HG03196 (cell line): Measurements from ENCODE around the gene ADRA2B.
"Not testable (repeated sequence)": the region's sequence is repeated elsewhere in the genome, so short reads cannot be mapped to it uniquely, and the experiment has no call there.

Experiments used
- ATAC-seq: cut with Tn5 transposase; IDR thresholded peaks from one replicate; pipeline ENCODE4 v1.9.1; 2021; ENCODE audit not compliant: unreplicated experiment

Gene ADRA2B

DNA sequence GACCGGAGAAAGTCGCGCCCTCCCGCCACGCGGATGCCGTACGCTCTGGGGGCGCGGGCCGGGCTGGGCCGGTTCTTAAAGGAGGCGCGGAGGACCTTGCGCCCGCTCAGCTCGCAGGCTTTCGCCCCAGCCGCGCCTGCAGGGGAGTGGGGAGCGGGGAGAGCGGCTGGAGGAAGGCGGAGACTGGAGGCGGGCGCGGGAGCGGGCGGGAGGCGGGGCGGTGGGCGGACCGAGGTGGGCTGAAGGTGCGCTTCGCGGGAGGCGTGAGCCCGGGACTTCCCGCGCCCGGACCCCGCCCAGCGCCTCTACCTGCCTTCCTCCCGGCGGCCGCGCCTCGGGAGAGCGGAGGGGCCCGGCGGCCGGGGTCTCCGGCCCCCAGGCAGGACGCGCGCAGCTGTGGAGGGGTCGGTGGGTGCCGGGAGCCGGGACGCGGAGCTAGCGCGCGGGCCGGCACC is at the start of gene ADRA2B:
Gene ADRA2B, minus strand, starts transcription at position 148 of the 455 bp plus-strand sequence. CDS start 422 bp downstream, outside the sequence.
- ATAC-seq: peak; percentile 29

DNA sequence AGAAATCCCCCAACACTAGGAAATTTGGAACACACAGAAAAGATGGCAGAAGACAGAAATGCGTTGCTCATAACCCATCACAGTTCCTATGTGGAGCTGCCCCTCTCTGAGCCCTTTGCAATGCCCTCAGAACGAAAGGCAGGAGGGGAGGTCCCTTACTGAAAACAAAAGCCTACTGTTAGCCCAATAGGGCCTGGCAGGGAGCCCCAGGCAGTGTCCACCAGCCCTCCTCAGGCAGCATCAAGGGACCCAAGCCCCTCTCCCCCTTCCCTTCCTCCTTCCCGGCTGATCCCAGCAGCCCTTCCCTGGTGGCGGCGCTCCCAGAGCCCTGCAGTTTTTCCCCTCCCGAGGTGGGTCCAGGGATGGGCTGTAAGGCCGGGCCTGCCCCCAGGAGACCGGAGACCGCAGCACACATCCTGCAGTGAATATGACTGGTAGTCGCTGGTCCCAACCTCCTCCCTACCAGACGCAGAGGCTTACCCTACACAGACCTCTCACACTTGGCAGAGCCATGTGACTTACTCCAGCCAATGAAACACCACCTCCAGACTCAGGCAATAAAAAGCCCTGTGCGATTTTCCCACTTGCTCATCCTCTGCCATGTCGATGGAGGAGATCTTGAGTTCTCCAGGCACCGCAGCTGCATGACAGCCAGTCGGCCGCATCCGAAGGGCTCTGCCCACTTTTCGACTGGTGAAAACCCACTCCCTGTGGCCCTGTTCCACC is 48.3 kb upstream of the ADRA2B start:
- peak; percentile 59 for ATAC-seq

DNA sequence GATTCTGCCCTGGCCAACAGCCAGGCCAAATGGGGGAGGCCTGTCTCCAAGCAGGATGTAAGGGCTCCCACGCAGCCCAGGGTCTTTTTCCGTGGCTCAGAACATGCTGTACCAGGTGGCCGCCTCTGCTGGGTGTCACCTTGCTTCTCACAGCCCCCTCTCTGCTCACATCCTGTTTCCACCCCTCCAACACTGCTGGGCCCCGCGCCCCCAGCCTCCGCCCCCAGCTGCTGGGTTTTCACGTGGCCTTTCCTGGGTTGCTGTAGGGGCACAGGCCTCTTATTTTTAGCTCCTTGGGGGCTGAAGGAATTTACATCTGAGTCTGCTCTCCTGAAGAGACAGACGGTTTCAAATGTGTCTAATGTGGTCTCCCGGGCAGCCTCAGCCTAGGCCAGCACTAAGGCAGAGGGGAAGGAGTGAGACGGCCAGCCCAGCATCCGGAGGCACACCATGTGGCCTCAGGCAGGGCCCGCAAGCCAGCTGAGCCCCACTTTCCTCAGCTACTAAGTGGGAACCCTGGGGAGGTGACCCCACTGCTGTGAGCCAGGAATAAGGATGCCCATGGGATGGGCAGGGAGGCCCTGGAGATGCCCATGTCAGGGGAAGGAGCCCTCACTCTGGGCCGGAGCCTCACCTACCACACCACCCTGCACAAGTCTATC is 47.5 kb upstream of the ADRA2B start:
- peak; percentile 51 for ATAC-seq

DNA sequence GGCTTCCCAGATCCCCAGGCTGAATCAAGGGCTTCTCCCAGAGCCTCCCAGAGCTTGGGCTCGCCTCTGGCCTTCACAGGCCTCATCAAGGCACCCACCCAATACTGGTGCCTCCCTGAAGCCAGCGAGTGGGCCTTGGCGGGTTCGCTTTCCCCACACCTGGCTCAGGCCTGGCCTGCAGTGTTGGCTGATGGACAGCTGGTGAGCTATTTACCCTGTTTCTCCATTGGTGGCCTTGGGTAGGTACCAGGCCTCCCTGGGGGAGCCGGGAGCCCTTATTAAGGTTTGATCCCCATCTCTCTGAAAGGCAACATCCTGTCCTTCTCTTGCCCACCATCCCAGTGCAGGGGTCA is 47.0 kb upstream of the ADRA2B start:
- ATAC-seq: no peak

DNA sequence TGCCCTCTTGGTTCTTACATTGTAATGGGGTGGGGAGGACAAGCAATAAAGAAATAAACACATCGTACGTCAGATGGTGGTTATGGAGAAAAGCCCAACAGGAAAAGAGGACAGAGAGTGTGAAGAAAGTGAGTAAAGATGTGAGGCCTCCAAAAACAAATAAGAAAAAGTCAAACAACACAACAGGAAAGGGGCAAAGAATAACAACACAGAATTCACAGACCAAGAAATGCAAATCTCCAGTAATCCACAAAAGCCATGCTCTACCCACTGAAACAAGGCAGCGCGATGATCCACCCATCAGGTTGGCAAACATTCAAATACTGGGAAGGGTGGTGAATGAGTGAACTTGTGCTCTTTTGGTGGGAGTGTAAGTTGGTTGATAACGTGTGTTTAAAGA is 45.5 kb upstream of the ADRA2B start:
- ATAC-seq: no peak

DNA sequence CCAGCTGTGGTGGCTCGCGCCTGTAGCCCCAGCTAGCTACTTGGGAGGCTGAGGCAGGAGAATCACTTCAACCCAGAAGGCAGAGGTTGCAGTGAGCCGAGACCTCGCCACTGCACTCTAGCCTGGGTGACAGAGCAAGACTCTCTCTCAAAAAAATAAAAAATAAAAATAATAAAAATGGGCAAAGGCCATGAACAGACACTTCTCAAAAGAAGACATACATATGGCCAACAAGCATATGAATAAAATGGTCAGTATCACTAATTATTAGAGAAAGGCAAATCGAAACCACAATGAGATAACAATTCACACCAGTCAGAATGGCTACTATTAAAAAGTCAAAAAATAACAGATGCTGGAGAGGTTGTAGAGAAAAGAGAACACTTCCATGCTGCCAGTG is 44.0 kb upstream of the ADRA2B start:
- not testable (repeated sequence) for ATAC-seq

DNA sequence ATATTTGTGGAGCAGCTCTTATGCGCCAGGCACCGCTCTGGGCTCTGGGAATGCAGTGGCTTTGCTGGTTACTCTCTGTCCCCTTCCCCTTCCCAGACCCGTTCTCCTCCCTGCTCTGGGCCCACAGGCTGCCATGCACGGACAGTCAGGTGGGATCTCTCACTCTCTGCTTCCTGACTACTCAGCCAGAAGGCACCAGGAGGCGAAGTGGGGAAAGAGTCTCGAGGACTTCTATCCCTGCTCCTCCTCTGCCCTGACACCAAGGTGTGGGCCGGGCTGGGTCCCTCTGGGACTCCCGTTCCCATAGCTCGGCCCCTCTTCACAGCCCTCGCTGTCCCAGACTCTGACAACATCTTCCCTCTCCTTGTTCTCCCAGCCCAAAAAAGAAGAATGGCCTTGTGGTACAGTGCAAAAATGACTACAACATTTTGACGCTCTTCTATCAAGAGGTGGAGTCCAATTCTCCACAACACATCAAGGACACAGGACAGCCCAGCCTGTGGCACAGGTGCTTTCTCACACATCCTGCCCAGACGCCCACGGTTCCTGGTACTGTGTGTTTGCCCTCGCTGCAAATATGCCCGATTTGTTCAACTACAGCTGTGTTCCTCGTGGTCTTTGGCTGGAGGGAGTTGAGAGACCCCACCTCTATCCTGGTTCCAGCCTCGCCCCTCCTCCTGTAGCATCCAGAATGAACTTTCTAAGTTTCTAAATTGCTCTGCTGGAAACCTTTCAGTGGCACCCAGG is 42.9 kb upstream of the ADRA2B start:
- no peak for ATAC-seq

DNA sequence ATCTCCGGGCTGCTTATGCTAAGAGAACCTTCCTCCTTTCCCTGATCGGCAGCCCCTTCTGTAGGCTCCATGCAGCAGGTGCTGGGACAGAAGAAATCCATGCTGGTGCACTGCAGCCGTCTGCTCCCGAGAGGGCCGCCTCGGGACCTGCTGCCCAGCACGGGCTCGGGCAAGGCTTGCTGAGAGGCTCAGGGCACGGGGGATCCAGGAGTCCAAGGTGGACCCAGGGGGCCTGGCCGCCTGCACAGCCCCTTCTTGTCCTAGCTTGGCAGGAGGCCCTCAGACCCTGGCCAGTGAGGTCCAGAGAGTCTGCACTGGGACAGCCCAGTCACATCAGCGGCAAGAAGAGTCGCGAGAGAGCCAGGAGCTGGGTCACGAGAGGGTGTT is 42.2 kb upstream of the ADRA2B start:
- no peak for ATAC-seq

DNA sequence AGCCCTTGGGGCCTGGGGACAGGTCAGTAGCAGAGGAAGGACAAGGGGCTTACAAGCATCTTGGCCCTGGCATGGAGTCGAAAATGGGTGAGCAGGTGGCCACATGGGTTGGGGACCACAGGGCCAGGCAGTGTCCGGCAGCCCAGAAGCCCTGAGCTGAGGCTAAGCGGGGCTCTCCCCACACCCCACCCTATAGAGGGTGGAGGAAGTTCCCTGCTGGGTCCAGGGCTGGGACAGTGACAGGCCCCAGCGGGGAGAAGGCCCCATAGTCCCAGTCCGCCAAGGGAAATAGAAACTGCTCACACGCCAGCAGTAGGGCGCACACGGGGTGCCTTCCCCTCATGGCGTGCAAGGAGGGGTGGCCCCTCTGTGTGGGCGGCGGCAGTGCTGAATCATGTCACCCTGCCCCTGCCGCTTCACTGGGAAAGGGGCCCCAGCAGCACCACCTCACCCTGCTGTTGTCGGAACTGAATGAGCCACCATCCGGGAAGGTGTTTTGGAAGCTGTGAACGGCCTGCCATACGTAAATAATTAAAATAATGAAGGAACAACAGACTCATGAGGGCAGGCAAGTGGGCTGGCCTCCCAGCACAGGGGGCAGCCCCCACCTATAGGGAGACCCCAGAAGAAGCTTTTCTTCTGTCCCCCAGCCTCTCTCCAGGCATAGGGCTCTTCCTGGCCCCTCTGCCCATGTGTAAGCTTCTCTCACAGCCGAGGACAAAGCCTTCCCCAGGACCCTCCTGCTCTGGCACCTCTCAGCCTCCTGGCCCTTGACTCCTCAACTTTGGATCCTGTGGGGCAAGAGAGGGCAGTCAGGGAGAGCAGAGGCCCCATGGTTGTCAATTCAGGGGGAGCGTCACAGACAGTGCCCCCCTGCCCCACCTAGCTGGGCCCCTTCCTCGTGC is 41.5 kb upstream of the ADRA2B start:
- peak; percentile 58 for ATAC-seq

DNA sequence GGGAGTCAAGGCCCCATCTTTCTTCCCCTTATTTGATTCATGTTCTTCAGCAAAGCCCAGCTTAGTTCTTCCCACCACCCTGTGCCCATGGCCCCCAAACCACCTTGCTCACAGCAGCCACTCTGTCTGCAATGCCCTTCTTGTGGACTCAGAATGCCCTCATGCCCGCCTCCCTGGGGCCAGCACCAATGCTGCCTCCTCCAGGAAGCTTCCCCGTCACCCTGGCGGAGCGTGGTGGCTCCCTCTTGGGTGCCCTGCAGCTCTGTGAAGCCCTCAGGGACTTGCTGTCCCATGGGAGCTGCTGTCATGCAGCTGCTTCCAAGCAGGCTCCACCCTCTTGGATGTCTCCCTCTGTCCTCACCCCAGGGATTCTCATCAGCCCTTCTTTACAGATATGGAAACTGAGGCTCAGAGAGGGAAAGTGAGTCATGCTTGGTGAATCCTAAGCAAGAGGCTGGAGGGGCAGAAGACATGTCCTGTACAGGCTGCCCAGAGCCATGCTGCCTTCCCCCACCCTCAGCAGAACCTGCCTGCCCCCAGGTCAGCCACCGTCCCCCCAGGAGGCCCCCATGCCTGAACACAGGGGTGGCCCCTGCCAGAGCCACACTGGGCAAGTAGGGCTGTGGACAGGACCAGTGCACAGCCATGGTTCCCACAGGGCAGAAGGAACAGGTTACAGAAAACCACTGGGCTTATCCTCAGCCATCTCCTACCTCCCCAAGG is 40.7 kb upstream of the ADRA2B start:
- peak; percentile 43 for ATAC-seq

DNA sequence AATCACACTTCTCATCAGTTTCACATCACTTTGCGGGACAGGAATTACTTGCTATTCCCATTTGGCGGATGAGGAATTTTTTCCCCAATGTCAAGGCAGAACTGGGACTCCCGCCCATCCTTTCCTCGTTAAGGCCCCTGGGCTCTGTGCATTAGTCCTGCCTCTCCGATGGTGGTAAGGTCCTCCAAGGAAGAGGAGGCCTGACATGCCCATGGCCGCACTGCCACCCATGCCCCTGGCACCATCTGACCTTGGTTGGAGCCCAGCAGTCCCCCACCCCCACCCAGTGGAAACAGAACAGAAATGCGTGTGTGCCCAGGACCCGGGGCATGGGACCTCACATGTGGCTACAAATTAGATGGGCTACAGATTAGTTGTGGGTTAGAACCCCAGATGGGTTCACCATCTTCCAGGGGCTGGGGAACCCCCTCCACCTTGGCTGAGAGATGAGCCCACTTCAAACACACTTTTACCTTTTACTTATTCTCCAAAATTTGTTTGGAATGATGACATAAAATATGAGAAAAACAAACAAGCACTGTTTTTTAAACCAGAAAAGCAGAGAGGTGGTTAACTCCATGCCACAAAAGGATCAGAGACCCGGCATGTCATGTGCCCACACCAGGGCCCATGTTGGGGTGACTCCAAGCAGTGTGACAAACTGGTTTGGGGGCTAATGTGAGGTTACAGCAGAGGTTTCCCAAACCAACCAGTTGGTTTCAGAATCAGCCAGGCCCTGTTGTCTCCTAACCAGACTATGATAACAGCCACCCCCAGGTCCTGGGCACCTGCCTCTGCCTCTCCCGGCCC is 39.8 kb upstream of the ADRA2B start:
- no peak for ATAC-seq

DNA sequence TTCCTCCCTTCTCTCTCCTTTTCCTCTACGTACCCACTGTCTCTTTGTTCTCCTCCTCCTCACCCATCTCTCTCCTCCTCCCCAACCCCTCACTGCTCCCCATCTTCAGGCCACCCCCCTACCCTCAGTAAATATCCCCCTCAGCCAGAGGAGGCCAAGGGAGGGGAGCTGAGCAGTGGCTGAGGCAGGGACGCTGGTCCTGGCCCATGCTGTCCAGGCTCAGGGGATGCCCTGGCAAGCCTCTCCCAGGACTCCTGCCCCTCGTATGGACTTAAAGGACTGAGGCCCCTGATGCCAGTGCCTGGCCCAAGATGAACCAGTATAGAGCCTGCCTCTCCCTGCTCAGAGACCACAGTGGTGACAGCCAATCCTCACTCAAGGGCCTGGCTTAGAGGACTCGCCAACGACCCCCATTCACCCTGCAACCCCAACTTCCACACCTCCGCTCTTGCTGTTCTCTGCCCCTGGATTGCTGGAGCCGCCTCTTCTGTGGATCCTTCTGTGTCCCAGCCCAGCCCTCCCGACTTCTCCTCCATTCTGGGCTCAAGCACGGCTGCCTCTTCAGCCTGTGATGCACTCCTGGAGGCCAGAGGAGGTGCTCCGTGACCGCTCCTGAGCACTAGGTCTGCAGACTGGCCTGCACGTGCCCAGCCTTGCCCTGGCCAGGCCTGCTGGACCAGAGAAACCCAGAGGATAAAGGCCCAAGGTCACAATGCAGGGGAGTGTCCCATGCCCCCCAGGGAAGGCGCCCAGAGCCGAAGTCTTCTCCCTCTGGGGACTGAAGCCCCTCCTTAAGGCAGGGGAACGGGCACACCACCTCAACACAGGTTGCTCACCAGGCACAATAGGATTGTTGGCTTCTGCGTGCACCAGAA is 38.4 kb upstream of the ADRA2B start:
- ATAC-seq: no peak

DNA sequence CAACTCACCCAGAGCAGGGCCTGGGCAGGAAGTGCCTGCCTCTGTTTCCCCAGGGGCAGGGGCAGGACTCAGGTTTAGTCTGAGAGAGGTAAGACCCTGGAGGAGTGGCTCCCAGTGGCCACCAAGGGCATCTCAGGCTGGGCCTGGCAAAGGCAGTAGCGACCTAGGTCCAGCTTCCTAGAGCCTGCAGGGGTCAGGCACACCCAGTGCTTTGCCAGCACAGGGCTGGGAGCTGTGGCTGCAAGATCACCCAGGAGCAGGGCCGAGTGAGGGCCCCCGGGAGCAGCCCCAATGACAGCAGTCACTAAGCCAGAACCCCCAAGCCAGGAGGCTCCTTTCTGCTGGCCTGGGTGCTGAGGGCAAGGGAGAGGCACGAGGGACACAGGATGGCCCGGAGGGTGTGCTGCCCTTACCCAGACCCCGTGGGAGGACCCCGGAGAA is 37.6 kb upstream of the ADRA2B start:
- ATAC-seq: no peak

DNA sequence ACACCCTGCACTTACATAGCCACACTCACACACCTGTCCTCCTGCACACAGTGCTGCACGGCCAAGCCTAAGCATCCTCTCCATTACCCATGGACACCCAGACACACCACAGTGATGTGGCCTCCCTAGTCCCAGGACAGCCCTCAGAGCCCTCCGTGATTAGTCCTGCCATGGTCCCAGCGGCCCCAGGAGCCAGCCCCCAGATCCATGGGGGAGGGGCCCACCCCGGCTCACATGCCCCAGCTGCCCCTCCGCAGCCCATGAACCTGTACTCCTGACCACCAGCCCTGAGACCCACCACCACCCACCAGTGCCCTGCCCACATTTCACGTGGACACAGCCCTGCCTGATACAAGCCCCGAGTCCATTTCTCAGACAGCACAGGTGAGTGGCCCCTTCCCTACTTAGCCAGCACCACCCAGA is 36.9 kb upstream of the ADRA2B start:
- no peak for ATAC-seq

DNA sequence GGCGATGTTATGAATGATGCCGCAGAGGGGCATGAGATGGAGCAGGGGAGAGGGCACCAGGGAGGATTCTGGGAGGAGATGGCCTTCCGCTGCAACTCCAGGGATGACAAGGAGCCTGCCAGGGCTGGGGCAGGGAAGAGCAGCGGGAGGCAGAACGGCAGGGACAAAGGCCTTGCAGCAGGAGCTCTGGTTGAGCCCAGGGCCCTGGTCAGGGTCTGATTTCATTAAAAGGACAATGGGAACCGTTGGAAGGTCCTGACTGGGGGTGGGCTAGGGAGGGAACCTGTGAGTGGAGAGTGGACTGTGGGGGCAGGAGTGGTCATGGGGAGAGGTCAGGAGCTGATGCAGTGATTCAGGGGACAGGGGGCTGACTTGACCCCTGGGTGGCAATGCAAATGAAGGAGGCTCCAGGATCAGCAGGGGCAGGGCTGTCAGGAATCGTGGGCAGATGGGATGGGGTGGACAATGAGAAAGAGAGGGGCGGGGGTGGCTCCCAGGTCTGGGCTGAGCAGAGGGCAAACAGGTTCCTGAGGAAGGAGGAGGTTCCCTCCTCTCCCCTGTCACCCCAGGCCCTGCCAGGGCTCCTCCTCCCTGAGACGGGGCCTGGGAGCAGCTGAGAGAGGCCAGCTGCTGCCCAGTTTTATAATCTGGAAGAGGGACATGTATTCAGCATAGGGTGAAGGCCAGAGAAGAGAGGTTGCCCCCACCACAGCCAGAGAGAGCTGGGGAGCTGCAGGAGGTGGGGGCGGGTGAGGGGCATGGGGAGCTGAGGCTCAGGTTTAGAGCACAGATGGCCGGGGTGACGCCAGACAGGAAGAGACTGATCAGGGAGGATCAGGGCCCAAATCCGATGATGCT is 36.2 kb upstream of the ADRA2B start:
- ATAC-seq: no peak

DNA sequence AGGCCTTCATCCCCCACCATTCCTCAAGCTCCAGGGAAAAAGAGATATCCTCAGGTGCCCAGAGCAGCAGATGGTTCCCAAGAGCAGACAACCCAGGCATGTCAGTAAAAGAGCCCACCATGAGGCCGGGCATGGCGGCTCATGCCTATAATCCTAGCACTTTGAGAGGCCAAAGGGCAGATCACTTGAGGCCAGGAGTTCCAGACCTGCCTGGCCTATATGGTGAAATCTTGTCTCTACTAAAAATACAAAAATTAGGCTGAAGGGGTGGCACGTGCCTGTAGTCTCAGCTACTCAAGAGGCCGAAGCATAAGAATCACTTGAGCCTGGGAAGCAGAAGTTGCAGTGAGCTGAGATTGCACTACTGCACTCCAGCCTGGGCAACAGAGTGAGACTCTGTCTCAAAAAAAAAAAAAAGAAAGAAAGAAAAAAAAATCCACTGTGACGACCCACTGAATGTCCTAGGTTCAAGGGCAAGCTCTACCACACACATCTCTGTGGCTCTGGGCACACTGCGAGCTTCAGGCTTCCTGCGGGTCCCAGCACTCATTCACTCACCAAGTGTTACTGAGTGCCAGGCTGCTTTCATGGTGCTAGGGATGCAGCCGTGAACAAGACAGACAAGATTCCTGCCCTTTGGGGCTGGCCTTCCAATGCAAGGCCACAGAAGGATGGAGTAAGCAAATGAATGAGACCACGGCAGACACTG is 35.4 kb upstream of the ADRA2B start:
- no peak for ATAC-seq
